Natural killer cell (primary cell): Measurements from ENCODE around the gene ZNF780B. TPM values are rescaled to one million over a fixed set of nuclear protein-coding genes. Genes with fewer than 3 reads are reported as not detected.

Experiments
- ATAC-seq, 3 donors: fragments of 150-1000 bp in 2 of 3; fragments of 200-7000 bp in 1 of 3; cut with Tn5 transposase; 1 replicate in 1 of 3; 2 replicates in 2 of 3; pipeline ENCODE4 v1.10.0; 2021; ENCODE audit warnings: mild to moderate bottlenecking in 2 of 3, moderate library complexity in 2 of 3
- DNase-seq, 2 donors: peaks; one replicate each; pipeline versions ENCODE4 v3.0.0 to v3.0.0-alpha.2; 2013 to 2021; ENCODE audit warnings: mixed read lengths in 1 of 2
- H3K27ac ChIP-seq: one replicate; pipeline ENCODE4 v1.5.1; 2013; ENCODE audit warnings: mild to moderate bottlenecking, low read length
- H3K27me3 ChIP-seq: one replicate; pipeline ENCODE4 v1.6.1; 2013; ENCODE audit warnings: low read length; ENCODE audit not compliant: control insufficient read depth, insufficient read depth
- H3K36me3 ChIP-seq: one replicate; pipeline ENCODE4 v1.6.1; 2013; ENCODE audit warnings: low read length; ENCODE audit not compliant: control insufficient read depth, insufficient read depth
- H3K4me1 ChIP-seq: one replicate; pipeline ENCODE4 v1.6.1; 2013; ENCODE audit warnings: low read length; ENCODE audit not compliant: control insufficient read depth, insufficient read depth
- H3K4me3 ChIP-seq: one replicate; pipeline ENCODE4 v1.5.1; 2013; ENCODE audit warnings: low read length
- H3K9me3 ChIP-seq: one replicate; pipeline ENCODE4 v1.6.1; 2013; ENCODE audit warnings: low read length; ENCODE audit not compliant: control insufficient read depth, insufficient read depth
- H3K27ac Mint-ChIP-seq, 2 donors: one replicate each; pipeline ENCODE4 v1.8.0; 2022; ENCODE audit warnings: mild to moderate bottlenecking in 2 of 2, mixed read lengths in 2 of 2, moderate library complexity in 1 of 2
- H3K27me3 Mint-ChIP-seq, 2 donors: one replicate each; pipeline ENCODE4 v1.8.0; 2022; ENCODE audit warnings: low read depth in 2 of 2, mixed read lengths in 2 of 2
- H3K36me3 Mint-ChIP-seq: one replicate; pipeline ENCODE4 v1.8.0; 2022; ENCODE audit warnings: mixed read lengths
- H3K4me1 Mint-ChIP-seq, 2 donors: one replicate each; pipeline ENCODE4 v1.8.0; 2022; ENCODE audit warnings: mixed read lengths in 2 of 2
- H3K4me3 Mint-ChIP-seq: one replicate; pipeline ENCODE4 v1.8.0; 2022; ENCODE audit warnings: mild to moderate bottlenecking, moderate library complexity, mixed read lengths
- H3K9me3 Mint-ChIP-seq, 2 donors: one replicate each; pipeline ENCODE4 v1.8.0; 2022; ENCODE audit warnings: mixed read lengths in 2 of 2
- CTCF ChIP-seq: fragments of 200-600 bp; IDR thresholded peaks from one replicate; pipeline ENCODE4 v1.8.0; 2022; ENCODE audit warnings: antibody characterized with exemption
- whole genome bisulfite sequencing: methylation state at CpG from one replicate; pipeline ENCODE4 v1.1.7; 2013; ENCODE audit warnings: missing lambda C conversion rate; ENCODE audit not compliant: insufficient coverage; 5-methylcytosine and 5-hydroxymethylcytosine counted together
- intact Hi-C: fragments of 100-400 bp; cut with micrococcal nuclease; formaldehyde crosslinking; loops from one replicate; pipeline ENCODE4 v1.14.2; 2022
- total RNA-seq, 4 donors: library from RNA; stranded (reverse); fragments of 120-200 nt in 1 of 4; gene quantifications; one replicate each; pipeline versions ENCODE4 v1.2.3 to v1.2.4, GENCODE V29; 2013 to 2022

ZNF780B gene
- total RNA-seq, 3 donors from 2014 or later (not counting 1 experiment from before 2014, with no cell fraction given) = 14.1 to 19.2 (median 17.2) TPM

DNA sequence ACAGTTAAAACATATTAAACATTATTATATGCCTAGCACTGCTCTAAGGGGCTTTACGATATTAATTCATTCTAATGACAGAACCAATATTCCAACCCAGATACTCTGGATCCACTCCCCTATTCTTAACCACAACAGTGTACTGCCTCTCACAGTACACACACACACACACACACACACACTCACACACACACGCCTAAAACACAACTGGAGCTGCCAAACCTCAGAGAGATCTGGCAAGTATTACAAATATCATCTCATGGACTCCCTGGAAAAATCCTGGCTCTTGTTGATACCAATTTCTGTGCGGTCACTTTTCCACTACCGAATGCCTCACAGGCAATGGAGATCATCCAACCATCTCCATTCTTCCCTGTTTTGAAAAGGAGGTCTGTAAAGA lies 33.4 kb upstream of the ZNF780B start:
- no peaks in the 10 kb centered on the region for H3K36me3 Mint-ChIP-seq
- ATAC-seq = no peak
- 86% methylated on average over 4 of the region's 4 CpGs for WGBS
- H3K4me3 Mint-ChIP-seq = peak overlapping the region; percentile 100
- H3K36me3 ChIP-seq = peaks cover 1% of the 10 kb centered on the region
- H3K27me3 Mint-ChIP-seq = peaks cover 0 to 3% of the 10 kb centered on the region in 2 donors
- no peak overlapping the region for H3K4me3 ChIP-seq
- H3K4me1 Mint-ChIP-seq = peaks cover 43 to 49% of the 10 kb centered on the region in 2 donors
- H3K27me3 ChIP-seq = no peaks in the 10 kb centered on the region
- peaks cover 5% of the 10 kb centered on the region for H3K4me1 ChIP-seq
- H3K27ac Mint-ChIP-seq = peak overlapping the region; percentile 99 to 100
- DNase-seq = peak in 1 of 2 donors; percentile 16
- H3K9me3 ChIP-seq = no peaks in the 10 kb centered on the region
- H3K27ac ChIP-seq = no peak overlapping the region
- intact Hi-C loops = no loop called here
- no peak for TF ChIP-seq CTCF
- no peaks in the 10 kb centered on the region for H3K9me3 Mint-ChIP-seq

DNA sequence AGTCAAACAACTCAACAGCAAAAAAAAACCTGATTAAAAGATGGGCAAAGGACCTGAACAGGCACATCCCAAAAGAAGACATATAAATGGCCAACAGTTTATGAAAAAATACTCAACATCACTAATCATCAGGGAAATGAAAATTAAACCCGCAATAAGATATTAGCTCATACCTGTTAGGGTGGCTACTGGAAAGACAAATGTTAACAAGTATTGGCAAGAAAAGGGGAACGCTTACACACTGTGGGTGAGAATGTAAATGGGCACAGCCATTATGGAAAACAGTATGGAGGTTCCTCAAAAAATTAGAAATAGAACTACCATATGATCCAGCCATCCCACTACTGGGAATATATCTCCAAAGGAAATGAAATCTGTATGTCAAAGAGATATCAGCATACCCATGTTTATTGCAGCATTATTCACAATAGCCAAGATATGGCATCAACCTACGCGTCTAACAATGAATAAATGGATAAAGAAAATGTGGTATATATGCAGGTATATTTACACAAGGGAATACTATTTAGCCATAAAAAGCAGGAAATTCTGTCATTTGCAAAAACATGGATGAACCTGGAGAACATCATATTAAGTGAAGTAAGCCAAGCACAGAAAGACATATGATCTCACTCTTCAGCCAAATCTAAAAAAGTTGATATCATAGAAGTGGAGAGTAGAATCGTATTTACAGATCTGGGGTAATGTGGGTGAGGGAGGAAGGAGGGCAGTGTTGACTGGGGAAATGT lies 32.4 kb upstream of the ZNF780B start:
- TF ChIP-seq CTCF = no peak
- Mint-ChIP-seq H3K36me3 (no peaks in the 10 kb centered on the region), H3K27me3 (no peaks in the 10 kb centered on the region), H3K9me3 (no peaks in the 10 kb centered on the region), H3K4me3 (peak overlapping the region; percentile 38), H3K4me1 (peaks cover 43 to 49% of the 10 kb centered on the region in 2 donors), H3K27ac (peak overlapping the region; percentile 99 to 100)
- no peak overlapping the region for H3K4me3 ChIP-seq
- ATAC-seq (no peak), DNase-seq (no peak)
- intact Hi-C loops = no loop called here
- WGBS = 96% methylated on average over 3 of the region's 5 CpGs
- H3K27me3 ChIP-seq = no peaks in the 10 kb centered on the region
- H3K27ac ChIP-seq = no peak overlapping the region
- peaks cover 5% of the 10 kb centered on the region for H3K4me1 ChIP-seq
- no peaks in the 10 kb centered on the region for H3K9me3 ChIP-seq
- peaks cover 7% of the 10 kb centered on the region for H3K36me3 ChIP-seq

GRCh38 chr19:40084948-40085347 lies 28.9 kb upstream of the ZNF780B start:
- H3K9me3 Mint-ChIP-seq = no peaks in the 10 kb centered on the region
- no peak for DNase-seq
- H3K4me3 Mint-ChIP-seq = no peak overlapping the region
- no peak overlapping the region for H3K27ac ChIP-seq
- no peaks in the 10 kb centered on the region for H3K9me3 ChIP-seq
- no peaks in the 10 kb centered on the region for H3K27me3 Mint-ChIP-seq
- peaks cover 37% of the 10 kb centered on the region for H3K36me3 ChIP-seq
- H3K4me1 Mint-ChIP-seq = peaks cover 30% of the 10 kb centered on the region in 2 donors
- no peak overlapping the region for H3K4me3 ChIP-seq
- peaks cover under 1% of the 10 kb centered on the region for H3K4me1 ChIP-seq
- no peak for TF ChIP-seq CTCF
- H3K27me3 ChIP-seq = no peaks in the 10 kb centered on the region
- WGBS = 97% methylated on average over 4 of the region's 4 CpGs
- no peak for ATAC-seq
- intact Hi-C loops = no loop called here
- peaks cover 18% of the 10 kb centered on the region for H3K36me3 Mint-ChIP-seq
- H3K27ac Mint-ChIP-seq = no peak overlapping the region
